ENCODE data around the gene BCAP29.

BCAP29 gene

GRCh38 chr7:107594961-107595737 is 15.1 kb downstream of the BCAP29 start:
- no peaks in the 10 kb centered on the region for H3K79me2 ChIP-seq (ENCODE audit: insufficient read depth, low read length)
- H3F3A ChIP-seq (ENCODE audit: insufficient read depth), result peaks cover 8% of the 10 kb centered on the region; the same call in 1 of the 2 replicates
- H3K9ac ChIP-seq (ENCODE audit: low read length), result no peak overlapping the region
- H3K4me2 ChIP-seq (ENCODE audit: low read depth, low read length, poor library complexity, severe bottlenecking), result no peak overlapping the region
- peaks cover 8% of the 10 kb centered on the region; the same call in 1 of the 2 replicates for H3K36me3 ChIP-seq (ENCODE audit: low read length)
- no peaks in the 10 kb centered on the region for H4K20me1 ChIP-seq (ENCODE audit: low read depth, low read length)
- TF ChIP-seq CTCF (IDR thresholded peaks at IDR 0.05; ENCODE audit: insufficient read depth, low read length, poor library complexity, severe bottlenecking) (no peak), EZH2phosphoT487 (conservative IDR thresholded peaks at IDR 0.05; ENCODE audit: low read length) (no peak)
- H2AFZ ChIP-seq (ENCODE audit: low read depth, low read length, severe bottlenecking), result no peak overlapping the region
- no peak overlapping the region for H3K27ac ChIP-seq (ENCODE audit: low read depth, low read length)
- no peak overlapping the region for H3K4me3 ChIP-seq (ENCODE audit: insufficient read depth, low read length, poor library complexity, severe bottlenecking)
- H3K9me2 ChIP-seq (replicated peaks; ENCODE audit: insufficient read depth, low read length), result no peaks in the 10 kb centered on the region
- H3K27me3 ChIP-seq (ENCODE audit: low read length), result no peaks in the 10 kb centered on the region
- no peaks in the 10 kb centered on the region for H3K9me3 ChIP-seq (ENCODE audit: insufficient read depth, low read length)

GRCh38 chr7:107596881-107597581 is 17.0 kb downstream of the BCAP29 start:
- Histone ChIP-seq H3K9me3 (ENCODE audit: insufficient read depth, low read length) (no peaks in the 10 kb centered on the region), H3K4me2 (ENCODE audit: low read depth, low read length, poor library complexity, severe bottlenecking) (no peak overlapping the region), H3K9me2 (replicated peaks; ENCODE audit: insufficient read depth, low read length) (no peaks in the 10 kb centered on the region), H3K9ac (ENCODE audit: low read length) (no peak overlapping the region), H3K27ac (ENCODE audit: low read depth, low read length) (no peak overlapping the region), H3K36me3 (ENCODE audit: low read length) (peaks cover 21% of the 10 kb centered on the region; the same call in 1 of the 2 replicates), H3K79me2 (ENCODE audit: insufficient read depth, low read length) (no peaks in the 10 kb centered on the region), H3F3A (ENCODE audit: insufficient read depth) (peaks cover 10% of the 10 kb centered on the region; the same call in 1 of the 2 replicates), H2AFZ (ENCODE audit: low read depth, low read length, severe bottlenecking) (no peak overlapping the region), H3K4me3 (ENCODE audit: insufficient read depth, low read length, poor library complexity, severe bottlenecking) (no peak overlapping the region), H3K27me3 (ENCODE audit: low read length) (no peaks in the 10 kb centered on the region), H4K20me1 (ENCODE audit: low read depth, low read length) (no peaks in the 10 kb centered on the region)
- TF ChIP-seq EZH2phosphoT487 (conservative IDR thresholded peaks at IDR 0.05; ENCODE audit: low read length) (no peak), CTCF (IDR thresholded peaks at IDR 0.05; ENCODE audit: insufficient read depth, low read length, poor library complexity, severe bottlenecking) (no peak)

GRCh38 chr7:107597582-107597916 is 17.5 kb downstream of the BCAP29 start:
- peaks cover 10% of the 10 kb centered on the region; the same call in 1 of the 2 replicates for H3F3A ChIP-seq (ENCODE audit: insufficient read depth)
- H3K4me3 ChIP-seq (ENCODE audit: insufficient read depth, low read length, poor library complexity, severe bottlenecking), result no peak overlapping the region
- no peak overlapping the region for H3K27ac ChIP-seq (ENCODE audit: low read depth, low read length)
- H2AFZ ChIP-seq (ENCODE audit: low read depth, low read length, severe bottlenecking), result no peak overlapping the region
- H3K36me3 ChIP-seq (ENCODE audit: low read length), result peaks cover 25% of the 10 kb centered on the region; the same call in 1 of the 2 replicates
- no peaks in the 10 kb centered on the region for H3K79me2 ChIP-seq (ENCODE audit: insufficient read depth, low read length)
- H3K27me3 ChIP-seq (ENCODE audit: low read length), result no peaks in the 10 kb centered on the region
- H3K4me2 ChIP-seq (ENCODE audit: low read depth, low read length, poor library complexity, severe bottlenecking), result no peak overlapping the region
- no peak overlapping the region for H3K9ac ChIP-seq (ENCODE audit: low read length)
- no peaks in the 10 kb centered on the region for H3K9me2 ChIP-seq (replicated peaks; ENCODE audit: insufficient read depth, low read length)
- H4K20me1 ChIP-seq (ENCODE audit: low read depth, low read length), result no peaks in the 10 kb centered on the region
- H3K9me3 ChIP-seq (ENCODE audit: insufficient read depth, low read length), result no peaks in the 10 kb centered on the region
- TF ChIP-seq CTCF (IDR thresholded peaks at IDR 0.05; ENCODE audit: insufficient read depth, low read length, poor library complexity, severe bottlenecking) (no peak), EZH2phosphoT487 (conservative IDR thresholded peaks at IDR 0.05; ENCODE audit: low read length) (no peak)

Data from SU-DHL-6 (cell line).